ENCODE results near the gene PEX14. TPM values are rescaled to one million over a fixed set of nuclear protein-coding genes. Genes with fewer than 3 reads are reported as not detected.

The PEX14 gene
- total RNA-seq, 1 experiment from 2014 or later, result 9.1 TPM

- DNase-seq, result no peak
- Histone ChIP-seq H3K4me2 (ENCODE audit: low read depth, low read length, poor library complexity, severe bottlenecking) (no peak overlapping the region), H2AFZ (ENCODE audit: low read length) (no peak overlapping the region), H3K4me3 (ENCODE audit: low read length) (no peak overlapping the region), H3K79me2 (ENCODE audit: low read length) (no peaks in the 10 kb centered on the region), H3K27ac (ENCODE audit: low read length) (no peak overlapping the region), H3K9me3 (ENCODE audit: low read length) (no peaks in the 10 kb centered on the region), H3K27me3 (ENCODE audit: low read length) (no peaks in the 10 kb centered on the region), H3K36me3 (ENCODE audit: insufficient read depth, low read length) (no peaks in the 10 kb centered on the region), H3K9me2 (replicated peaks; ENCODE audit: insufficient read depth, low read length) (no peaks in the 10 kb centered on the region), H4K20me1 (ENCODE audit: insufficient read depth, low read depth, low read length) (no peaks in the 10 kb centered on the region), H3K9ac (ENCODE audit: low read length) (no peak overlapping the region), H3K4me1 (ENCODE audit: low read length) (no peaks in the 10 kb centered on the region)
Measured at GRCh38 chr1:10621906-10622305, 147.2 kb downstream of the PEX14 start.

GRCh38 chr1:10622910-10623685, 148.3 kb downstream of the PEX14 start:
- no peak overlapping the region for H2AFZ ChIP-seq (ENCODE audit: low read length)
- DNase-seq, result no peak
- H3K9me2 ChIP-seq (replicated peaks; ENCODE audit: insufficient read depth, low read length), result no peaks in the 10 kb centered on the region
- H4K20me1 ChIP-seq (ENCODE audit: insufficient read depth, low read depth, low read length), result no peaks in the 10 kb centered on the region
- H3K9ac ChIP-seq (ENCODE audit: low read length), result no peak overlapping the region
- H3K27ac ChIP-seq (ENCODE audit: low read length), result no peak overlapping the region
- no peaks in the 10 kb centered on the region for H3K27me3 ChIP-seq (ENCODE audit: low read length)
- no peaks in the 10 kb centered on the region for H3K9me3 ChIP-seq (ENCODE audit: low read length)
- H3K36me3 ChIP-seq (ENCODE audit: insufficient read depth, low read length), result no peaks in the 10 kb centered on the region
- H3K4me3 ChIP-seq (ENCODE audit: low read length), result no peak overlapping the region
- no peaks in the 10 kb centered on the region for H3K79me2 ChIP-seq (ENCODE audit: low read length)
- H3K4me1 ChIP-seq (ENCODE audit: low read length), result no peaks in the 10 kb centered on the region
- no peak overlapping the region for H3K4me2 ChIP-seq (ENCODE audit: low read depth, low read length, poor library complexity, severe bottlenecking)

- no peak for DNase-seq
- Histone ChIP-seq H3K4me2 (ENCODE audit: low read depth, low read length, poor library complexity, severe bottlenecking) (no peak overlapping the region), H3K27ac (ENCODE audit: low read length) (no peak overlapping the region), H4K20me1 (ENCODE audit: insufficient read depth, low read depth, low read length) (no peaks in the 10 kb centered on the region), H3K36me3 (ENCODE audit: insufficient read depth, low read length) (no peaks in the 10 kb centered on the region), H3K9me2 (replicated peaks; ENCODE audit: insufficient read depth, low read length) (no peaks in the 10 kb centered on the region), H3K4me1 (ENCODE audit: low read length) (no peaks in the 10 kb centered on the region), H3K79me2 (ENCODE audit: low read length) (no peaks in the 10 kb centered on the region), H3K9ac (ENCODE audit: low read length) (no peak overlapping the region), H2AFZ (ENCODE audit: low read length) (no peak overlapping the region), H3K9me3 (ENCODE audit: low read length) (no peaks in the 10 kb centered on the region), H3K4me3 (ENCODE audit: low read length) (no peak overlapping the region), H3K27me3 (ENCODE audit: low read length) (no peaks in the 10 kb centered on the region)
Measured at GRCh38 chr1:10623686-10624145, 149.0 kb downstream of the PEX14 start.

- Histone ChIP-seq H3K36me3 (ENCODE audit: insufficient read depth, low read length) (no peaks in the 10 kb centered on the region), H2AFZ (ENCODE audit: low read length) (no peak overlapping the region), H3K27me3 (ENCODE audit: low read length) (no peaks in the 10 kb centered on the region), H3K27ac (ENCODE audit: low read length) (no peak overlapping the region), H3K4me3 (ENCODE audit: low read length) (no peak overlapping the region), H3K79me2 (ENCODE audit: low read length) (no peaks in the 10 kb centered on the region), H3K4me2 (ENCODE audit: low read depth, low read length, poor library complexity, severe bottlenecking) (no peak overlapping the region), H3K9me3 (ENCODE audit: low read length) (no peaks in the 10 kb centered on the region), H3K9me2 (replicated peaks; ENCODE audit: insufficient read depth, low read length) (no peaks in the 10 kb centered on the region), H4K20me1 (ENCODE audit: insufficient read depth, low read depth, low read length) (no peaks in the 10 kb centered on the region), H3K4me1 (ENCODE audit: low read length) (no peaks in the 10 kb centered on the region), H3K9ac (ENCODE audit: low read length) (no peak overlapping the region)
- no peak for DNase-seq
Measured at GRCh38 chr1:10624256-10625050, 149.7 kb downstream of the PEX14 start.

GRCh38 chr1:10625076-10625475, 150.3 kb downstream of the PEX14 start:
- Histone ChIP-seq H3K9me3 (ENCODE audit: low read length) (no peaks in the 10 kb centered on the region), H3K79me2 (ENCODE audit: low read length) (no peaks in the 10 kb centered on the region), H3K4me1 (ENCODE audit: low read length) (no peaks in the 10 kb centered on the region), H3K36me3 (ENCODE audit: insufficient read depth, low read length) (no peaks in the 10 kb centered on the region), H3K9ac (ENCODE audit: low read length) (no peak overlapping the region), H3K4me2 (ENCODE audit: low read depth, low read length, poor library complexity, severe bottlenecking) (no peak overlapping the region), H3K27me3 (ENCODE audit: low read length) (no peaks in the 10 kb centered on the region), H3K9me2 (replicated peaks; ENCODE audit: insufficient read depth, low read length) (no peaks in the 10 kb centered on the region), H3K27ac (ENCODE audit: low read length) (no peak overlapping the region), H3K4me3 (ENCODE audit: low read length) (no peak overlapping the region), H4K20me1 (ENCODE audit: insufficient read depth, low read depth, low read length) (no peaks in the 10 kb centered on the region), H2AFZ (ENCODE audit: low read length) (no peak overlapping the region)
- DNase-seq, result no peak

- Histone ChIP-seq H4K20me1 (ENCODE audit: insufficient read depth, low read depth, low read length) (no peaks in the 10 kb centered on the region), H3K9me3 (ENCODE audit: low read length) (no peaks in the 10 kb centered on the region), H3K27ac (ENCODE audit: low read length) (no peak overlapping the region), H3K27me3 (ENCODE audit: low read length) (no peaks in the 10 kb centered on the region), H3K79me2 (ENCODE audit: low read length) (no peaks in the 10 kb centered on the region), H3K4me2 (ENCODE audit: low read depth, low read length, poor library complexity, severe bottlenecking) (no peak overlapping the region), H2AFZ (ENCODE audit: low read length) (no peak overlapping the region), H3K4me1 (ENCODE audit: low read length) (no peaks in the 10 kb centered on the region), H3K9me2 (replicated peaks; ENCODE audit: insufficient read depth, low read length) (no peaks in the 10 kb centered on the region), H3K4me3 (ENCODE audit: low read length) (no peak overlapping the region), H3K9ac (ENCODE audit: low read length) (no peak overlapping the region), H3K36me3 (ENCODE audit: insufficient read depth, low read length) (no peaks in the 10 kb centered on the region)
- DNase-seq, result no peak
Measured at GRCh38 chr1:10625554-10625953, 150.8 kb downstream of the PEX14 start.

GRCh38 chr1:10626131-10626731, 151.5 kb downstream of the PEX14 start:
- Histone ChIP-seq H3K4me3 (ENCODE audit: low read length) (no peak overlapping the region), H3K9me3 (ENCODE audit: low read length) (no peaks in the 10 kb centered on the region), H3K4me2 (ENCODE audit: low read depth, low read length, poor library complexity, severe bottlenecking) (no peak overlapping the region), H3K27ac (ENCODE audit: low read length) (no peak overlapping the region), H2AFZ (ENCODE audit: low read length) (no peak overlapping the region), H3K27me3 (ENCODE audit: low read length) (no peaks in the 10 kb centered on the region), H3K4me1 (ENCODE audit: low read length) (no peaks in the 10 kb centered on the region), H4K20me1 (ENCODE audit: insufficient read depth, low read depth, low read length) (no peaks in the 10 kb centered on the region), H3K9ac (ENCODE audit: low read length) (no peak overlapping the region), H3K36me3 (ENCODE audit: insufficient read depth, low read length) (no peaks in the 10 kb centered on the region), H3K79me2 (ENCODE audit: low read length) (no peaks in the 10 kb centered on the region), H3K9me2 (replicated peaks; ENCODE audit: insufficient read depth, low read length) (no peaks in the 10 kb centered on the region)
- DNase-seq, result no peak

- H3K4me3 ChIP-seq (ENCODE audit: low read length), result no peak overlapping the region
- H3K27me3 ChIP-seq (ENCODE audit: low read length), result no peaks in the 10 kb centered on the region
- H3K9me2 ChIP-seq (replicated peaks; ENCODE audit: insufficient read depth, low read length), result no peaks in the 10 kb centered on the region
- H3K27ac ChIP-seq (ENCODE audit: low read length), result no peak overlapping the region
- no peaks in the 10 kb centered on the region for H3K36me3 ChIP-seq (ENCODE audit: insufficient read depth, low read length)
- no peak overlapping the region for H3K9ac ChIP-seq (ENCODE audit: low read length)
- H2AFZ ChIP-seq (ENCODE audit: low read length), result no peak overlapping the region
- H3K79me2 ChIP-seq (ENCODE audit: low read length), result no peaks in the 10 kb centered on the region
- H3K9me3 ChIP-seq (ENCODE audit: low read length), result no peaks in the 10 kb centered on the region
- no peak overlapping the region for H3K4me2 ChIP-seq (ENCODE audit: low read depth, low read length, poor library complexity, severe bottlenecking)
- H3K4me1 ChIP-seq (ENCODE audit: low read length), result no peaks in the 10 kb centered on the region
- H4K20me1 ChIP-seq (ENCODE audit: insufficient read depth, low read depth, low read length), result no peaks in the 10 kb centered on the region
- no peak for DNase-seq
Measured at GRCh38 chr1:10626791-10627410, 152.2 kb downstream of the PEX14 start.

All from Karpas-422 (cell line).